GM18499 (cell line): ENCODE measurements around the gene PCNX1.
"Not testable (repeated sequence)": the region's sequence is repeated elsewhere in the genome, so short reads cannot be mapped to it uniquely, and the experiment has no call there.

Experiments used
- ATAC-seq: cut with Tn5 transposase; IDR thresholded peaks from one replicate; pipeline ENCODE4 v1.9.1; 2021; ENCODE audit warnings: moderate number of reproducible peaks; ENCODE audit not compliant: insufficient read depth, unreplicated experiment

PCNX1 gene

DNA sequence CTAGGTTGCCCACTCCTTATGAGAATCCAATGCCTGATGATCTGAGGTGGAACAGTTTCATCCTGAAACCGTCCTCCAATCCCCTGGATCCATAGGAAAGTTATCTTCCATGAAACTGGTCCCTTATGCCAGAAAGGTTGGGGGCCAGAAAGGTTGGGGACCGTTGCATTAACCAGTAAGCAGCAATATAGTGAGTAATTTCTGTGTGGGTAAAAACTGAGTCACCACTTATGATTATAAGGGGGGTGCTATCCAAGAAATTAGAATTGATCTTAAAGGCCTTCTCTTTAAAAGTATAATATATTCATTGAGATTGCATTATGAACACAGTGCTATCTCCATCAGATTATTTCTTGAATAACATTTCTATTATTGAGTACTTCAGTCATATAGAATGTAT is 97.2 kb downstream of the PCNX1 start:
- no peak for ATAC-seq

DNA sequence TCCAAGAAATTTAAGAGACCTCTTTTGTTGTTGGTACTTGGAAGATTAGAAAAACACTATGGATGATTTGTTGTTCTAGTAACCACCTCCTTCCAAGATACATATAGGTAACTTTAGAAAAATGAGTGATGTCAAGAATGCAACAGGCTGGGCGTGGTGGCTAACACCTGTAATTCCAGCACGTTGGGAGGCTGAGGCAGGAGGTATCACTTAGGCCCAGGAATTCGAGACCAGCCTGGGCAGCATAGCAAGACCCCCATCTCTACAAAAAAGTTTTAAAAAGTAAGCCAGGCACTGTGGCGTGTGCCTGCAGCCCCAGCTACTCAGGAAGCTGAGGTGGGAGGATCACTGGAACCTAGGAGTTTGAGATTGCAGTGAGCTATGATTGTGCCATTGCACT is 97.8 kb downstream of the PCNX1 start:
- no peak for ATAC-seq

DNA sequence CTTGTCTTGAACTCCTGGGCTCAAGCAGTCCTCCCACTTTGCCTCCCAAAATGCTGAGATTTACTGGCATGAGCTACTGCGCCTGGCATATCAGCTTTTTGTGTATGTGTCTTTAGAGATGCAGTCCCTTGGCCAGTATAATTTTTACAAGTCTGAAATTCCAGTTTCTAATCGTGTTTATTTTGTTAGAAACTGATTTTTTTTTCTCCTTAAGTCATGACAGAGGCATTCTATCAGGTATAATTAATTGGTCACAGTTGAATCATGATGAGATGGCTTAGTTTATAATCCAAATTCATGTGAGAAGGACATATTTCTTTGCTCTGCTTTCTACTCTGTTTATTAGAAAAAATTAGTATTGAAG is 98.9 kb downstream of the PCNX1 start:
- no peak for ATAC-seq

DNA sequence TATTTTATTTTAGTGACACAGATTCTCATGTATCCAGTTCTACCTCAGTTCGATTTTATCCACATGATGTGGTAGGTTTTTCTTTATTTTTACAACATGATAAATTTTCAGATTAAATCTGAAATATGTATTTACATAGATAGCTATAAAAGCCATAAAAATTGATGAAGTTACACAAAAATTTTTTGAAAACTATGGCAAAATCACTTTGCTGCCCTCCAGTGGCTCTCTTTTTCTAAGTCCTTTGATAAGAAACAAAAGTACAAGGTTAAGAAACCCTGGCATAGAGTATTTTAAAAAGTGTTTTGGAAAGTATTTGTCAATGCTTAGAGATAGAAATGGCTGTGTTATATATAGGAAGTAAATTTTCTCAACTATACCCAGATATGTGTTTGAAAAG is 104.2 kb downstream of the PCNX1 start:
- no peak for ATAC-seq

DNA sequence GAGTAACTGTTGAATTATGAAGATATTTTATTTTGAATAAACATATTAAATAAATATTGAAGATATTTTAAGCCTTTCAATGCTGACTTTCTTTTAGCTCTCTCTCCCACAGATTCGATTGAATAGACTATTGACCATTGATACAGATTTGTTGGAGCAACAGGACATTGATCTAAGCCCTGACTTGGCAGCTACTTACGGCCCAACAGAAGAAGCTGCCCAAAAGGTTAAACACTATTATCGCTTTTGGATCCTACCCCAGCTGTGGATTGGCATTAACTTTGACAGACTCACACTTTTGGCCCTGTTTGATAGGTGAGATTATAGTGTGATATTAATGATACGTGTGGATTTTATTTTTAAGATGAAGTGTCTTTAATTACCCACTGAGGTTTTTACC is 105.6 kb downstream of the PCNX1 start:
- no peak for ATAC-seq

DNA sequence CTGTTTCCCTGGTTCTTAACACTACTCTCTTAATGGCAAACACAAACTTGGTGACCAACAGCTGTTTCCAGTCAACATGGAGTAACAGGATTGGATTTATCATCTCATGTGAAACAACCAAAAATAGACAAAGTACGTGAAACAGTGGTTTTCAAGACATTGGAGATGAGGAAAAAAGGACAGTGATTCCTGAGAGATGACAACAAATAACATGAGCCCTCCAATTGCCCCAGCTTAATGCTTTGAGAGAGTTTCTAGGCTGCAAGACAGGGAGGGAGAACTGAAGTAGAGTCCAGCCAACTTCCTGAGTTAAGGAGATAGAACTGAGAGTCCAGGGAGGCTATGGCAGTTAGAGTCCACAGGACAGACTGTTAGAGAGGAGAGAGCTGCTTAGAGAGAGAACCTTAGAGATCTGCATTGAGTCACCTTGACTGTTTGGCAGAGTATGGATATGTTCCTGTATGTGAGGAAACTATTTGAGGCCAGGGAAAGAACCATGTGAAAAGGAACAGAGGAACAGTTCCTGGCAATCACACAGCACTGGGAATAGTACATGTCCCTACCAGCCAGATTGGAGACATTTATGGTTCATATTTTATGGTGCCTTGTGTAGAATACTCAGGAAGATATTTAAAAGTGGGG is 106.4 kb downstream of the PCNX1 start:
- no peak for ATAC-seq

DNA sequence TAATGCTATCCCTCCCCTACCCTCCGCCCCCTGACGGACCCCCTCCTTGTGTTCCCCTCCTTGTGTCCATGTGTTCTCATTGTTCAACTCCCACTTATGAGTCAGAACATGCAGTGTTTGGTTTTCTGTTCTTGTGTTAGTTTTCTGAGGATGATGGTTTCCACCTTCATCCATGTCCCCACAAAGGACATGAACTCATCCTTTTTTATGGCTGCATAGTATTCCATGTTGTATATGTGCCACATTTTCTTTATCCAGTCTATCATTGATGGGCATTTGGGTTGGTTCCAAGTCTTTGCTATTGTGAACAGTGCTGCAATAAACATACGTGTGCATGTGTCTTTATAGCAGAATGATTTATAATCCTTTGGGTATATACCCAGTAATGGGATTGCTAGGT is 112.7 kb downstream of the PCNX1 start:
- ATAC-seq, result not testable (repeated sequence)

DNA sequence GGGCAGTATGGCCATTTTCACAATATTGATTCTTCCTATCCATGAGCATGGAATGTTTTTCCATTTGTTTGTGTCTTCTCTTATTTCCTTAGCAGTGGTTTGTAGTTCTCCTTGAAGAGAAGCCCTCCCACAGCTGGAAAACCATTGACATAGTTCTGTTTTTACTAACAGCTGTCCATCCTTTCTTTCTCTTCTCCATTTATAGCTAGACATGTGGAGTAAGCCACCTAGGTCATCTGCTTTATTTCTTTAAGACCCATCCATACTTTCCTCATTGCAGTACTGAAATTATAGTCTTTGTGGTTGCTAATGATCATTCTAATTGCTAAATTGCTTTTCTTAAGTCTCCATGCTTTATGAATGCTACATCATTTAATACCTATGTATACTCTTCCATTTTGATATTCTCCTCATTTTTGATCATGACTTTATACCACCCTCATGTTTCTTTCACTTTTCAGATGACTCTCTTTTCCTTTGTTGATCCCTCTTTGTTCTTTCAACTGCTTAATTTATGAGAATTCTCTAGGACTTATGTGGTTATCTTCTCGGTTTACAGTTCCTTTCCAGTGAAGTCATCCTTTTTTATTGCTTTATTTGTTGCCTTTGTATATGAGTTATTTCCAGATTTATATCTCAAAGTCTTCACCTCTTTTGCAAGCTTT is 114.2 kb downstream of the PCNX1 start:
- ATAC-seq, result no peak

DNA sequence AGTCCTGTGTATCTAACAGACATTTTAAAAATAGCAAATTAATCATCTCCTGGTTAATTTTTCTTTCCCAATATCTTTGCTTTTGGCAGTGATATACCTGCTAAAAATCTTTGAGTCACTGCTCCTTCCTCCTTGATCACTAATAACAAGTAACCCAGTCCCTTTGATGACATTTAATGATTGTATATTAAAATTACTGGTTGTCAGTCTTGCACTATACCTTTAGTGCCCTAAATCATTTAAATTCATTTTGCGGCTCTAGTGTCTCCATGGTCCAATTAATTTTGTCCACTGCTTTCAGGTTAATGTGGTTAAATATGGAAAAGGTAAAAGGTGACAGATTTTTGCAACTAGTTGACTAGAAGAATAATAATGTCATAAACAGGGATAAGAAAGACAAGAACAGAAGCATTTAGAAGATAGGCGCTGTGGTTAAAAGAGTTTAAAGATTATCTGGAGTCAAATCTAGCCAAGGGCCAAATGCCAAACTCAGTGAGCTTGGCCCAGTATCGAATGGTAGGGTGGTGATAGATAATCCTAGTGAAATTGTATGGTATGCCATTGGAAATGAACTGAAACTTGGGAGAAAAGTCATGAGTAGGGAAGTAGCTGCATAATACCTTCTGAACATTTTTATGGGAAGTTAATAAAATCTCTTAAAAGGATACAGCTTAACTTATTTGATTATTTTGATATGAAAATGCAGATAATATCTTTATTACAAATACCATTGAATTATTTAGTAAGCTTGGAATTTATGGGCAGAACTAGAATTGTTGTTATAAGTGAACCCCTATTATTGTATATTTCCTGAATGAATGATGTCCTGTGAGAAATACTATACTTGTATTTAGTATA is 115.0 kb downstream of the PCNX1 start:
- no peak for ATAC-seq

DNA sequence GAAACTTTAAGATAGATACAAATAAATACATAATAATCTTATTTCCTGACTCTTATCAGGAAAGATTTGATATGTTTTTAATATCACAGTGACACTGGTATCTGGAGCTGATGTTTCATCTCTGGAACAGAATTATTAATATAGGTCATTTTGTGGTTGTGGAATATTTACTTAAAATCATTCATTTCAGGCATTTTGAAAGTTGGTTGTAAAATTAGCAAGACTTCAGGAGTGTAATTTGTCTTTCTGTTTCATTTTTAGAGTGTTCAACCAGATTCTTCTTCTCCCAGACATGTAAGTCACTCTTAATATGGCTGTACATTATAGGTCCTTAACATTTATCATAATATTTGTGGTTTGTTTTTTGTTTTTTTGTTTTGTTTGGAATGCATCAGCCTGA is 115.7 kb downstream of the PCNX1 start:
- no peak for ATAC-seq

DNA sequence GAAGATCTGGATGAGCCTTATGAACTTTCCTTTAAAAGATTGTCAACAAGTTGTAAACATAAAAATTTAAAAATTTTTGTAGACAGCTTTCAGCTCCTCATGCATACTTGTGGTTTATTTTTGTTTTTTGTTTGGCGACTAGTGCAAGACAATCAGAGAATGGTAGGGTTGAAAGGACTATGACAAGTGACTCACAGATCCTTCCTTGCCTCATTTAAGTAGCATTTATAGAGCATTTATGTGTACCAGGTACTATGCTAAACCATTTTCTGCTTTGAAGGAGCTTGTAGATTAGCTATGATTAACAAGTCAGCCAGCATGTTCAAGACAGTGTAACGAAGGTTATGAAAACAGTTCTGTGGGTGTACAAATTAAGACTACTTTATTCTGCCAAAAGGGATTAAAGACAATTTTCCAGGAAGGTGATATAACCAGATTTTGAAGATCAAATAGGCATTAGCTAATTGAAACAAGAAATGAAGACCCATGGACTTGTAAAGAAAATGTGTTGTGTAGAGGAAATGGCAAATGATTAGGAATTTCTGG is 122.0 kb downstream of the PCNX1 start:
- no peak for ATAC-seq

DNA sequence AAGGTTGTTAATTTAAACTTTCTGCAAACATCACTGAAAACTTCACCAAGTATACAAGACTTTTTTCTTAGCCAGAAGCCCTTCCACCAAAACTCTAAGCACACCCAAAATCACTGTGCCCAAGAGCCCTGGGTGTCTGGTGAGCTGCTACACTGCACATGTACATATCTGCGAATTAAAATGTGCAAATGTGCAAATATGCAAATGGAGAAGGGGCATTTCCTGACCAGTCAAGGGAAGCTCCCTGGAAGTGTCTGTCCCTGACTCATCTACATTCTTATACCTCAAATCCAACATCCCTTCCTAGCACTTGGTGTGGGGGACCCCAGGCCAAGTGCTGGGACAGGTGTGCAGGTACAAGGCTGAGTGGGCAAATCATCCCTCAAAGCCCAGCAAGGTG is 123.7 kb downstream of the PCNX1 start:
- no peak for ATAC-seq

DNA sequence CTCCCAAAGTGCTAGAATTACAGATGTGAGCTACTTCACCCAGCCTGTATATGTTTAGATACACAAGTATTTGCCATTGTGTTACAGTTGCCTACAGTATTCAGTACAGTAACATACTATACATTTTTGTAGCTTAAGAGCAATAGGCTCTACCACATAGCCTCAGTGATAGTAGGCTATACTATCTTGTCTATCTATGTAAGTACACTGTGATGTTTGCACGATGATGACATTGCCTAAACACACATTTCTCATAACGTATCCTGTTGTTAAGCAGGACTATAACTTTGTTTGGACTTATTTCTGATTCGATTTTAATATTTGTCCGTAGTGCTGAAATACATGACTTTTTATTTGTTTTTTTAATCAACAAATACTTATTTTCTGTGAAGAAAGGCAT is 129.2 kb downstream of the PCNX1 start:
- no peak for ATAC-seq

DNA sequence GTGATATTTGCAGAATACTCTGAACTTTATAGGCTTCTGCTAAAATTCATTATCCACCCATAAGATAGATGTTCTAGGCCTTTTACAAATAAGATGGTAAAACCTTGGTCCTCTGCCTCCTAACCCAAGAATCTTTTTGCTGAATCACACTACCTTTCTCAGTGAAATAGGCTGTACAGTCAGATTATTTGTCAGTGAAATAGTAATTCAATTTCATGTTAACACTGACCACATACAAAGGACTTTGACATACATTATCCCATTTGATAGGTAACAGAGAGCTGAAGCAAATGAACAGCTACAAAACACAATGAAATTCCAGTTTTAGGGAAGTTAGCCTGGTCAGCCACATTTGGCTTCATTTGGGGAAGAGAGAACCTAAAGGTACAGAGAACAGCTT is 141.1 kb downstream of the PCNX1 start:
- no peak for ATAC-seq

DNA sequence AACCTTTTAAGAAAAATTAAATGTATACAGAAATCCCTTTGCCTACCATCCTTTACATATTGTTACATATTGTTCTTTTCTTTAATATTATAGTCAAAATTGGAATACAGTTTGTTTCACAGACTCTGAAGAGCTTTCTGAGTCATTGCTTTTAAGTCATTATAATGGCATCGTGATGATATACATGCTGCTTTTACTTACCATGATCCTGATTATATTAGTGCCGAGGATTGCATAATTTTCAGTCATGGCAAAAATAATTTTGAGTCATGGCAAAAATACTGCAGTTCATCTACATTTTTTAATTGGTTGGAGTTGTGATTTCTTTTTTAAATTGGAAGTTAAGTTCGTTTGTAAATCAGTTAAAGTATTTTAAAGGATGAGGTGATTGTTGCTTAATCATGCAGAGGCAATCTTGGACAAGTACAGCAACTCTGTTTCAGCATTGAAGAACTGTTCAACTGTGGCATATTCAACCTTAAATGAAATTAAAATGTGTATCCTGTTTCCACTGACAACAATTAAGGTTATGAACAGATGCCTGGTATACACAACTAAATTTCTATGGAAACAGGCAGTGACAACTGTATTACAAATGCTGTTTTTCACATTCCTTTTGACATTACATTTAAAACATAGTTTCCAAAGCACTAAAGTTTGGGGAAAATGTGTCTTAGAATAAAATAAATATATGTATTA is 142.3 kb downstream of the PCNX1 start:
- ATAC-seq, result no peak

DNA sequence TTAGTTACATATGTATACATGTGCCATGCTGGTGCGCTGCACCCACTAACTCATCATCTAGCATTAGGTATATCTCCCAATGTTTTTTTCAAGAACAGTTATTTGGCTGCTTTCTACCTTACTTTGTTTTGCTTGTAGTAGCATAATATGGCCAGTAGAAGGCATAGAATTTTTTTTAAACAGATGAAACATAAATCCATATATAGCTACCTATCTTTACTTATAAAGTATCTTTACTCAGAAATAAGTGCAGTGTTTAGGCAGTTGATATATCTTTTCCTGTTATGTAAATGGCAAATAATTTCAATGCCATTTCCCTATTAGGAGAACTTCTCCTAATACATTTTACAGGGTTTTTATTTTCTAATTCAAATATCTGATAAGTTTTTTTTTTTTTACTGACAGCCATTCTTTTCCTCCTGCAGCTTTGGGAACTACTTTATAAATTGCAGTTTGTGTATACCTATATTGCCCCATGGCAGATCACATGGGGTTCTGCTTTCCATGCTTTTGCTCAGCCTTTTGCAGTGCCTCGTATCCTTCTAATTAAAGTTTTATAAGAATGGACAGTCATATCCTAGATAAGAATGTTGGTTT is 143.1 kb downstream of the PCNX1 start:
- no peak for ATAC-seq

DNA sequence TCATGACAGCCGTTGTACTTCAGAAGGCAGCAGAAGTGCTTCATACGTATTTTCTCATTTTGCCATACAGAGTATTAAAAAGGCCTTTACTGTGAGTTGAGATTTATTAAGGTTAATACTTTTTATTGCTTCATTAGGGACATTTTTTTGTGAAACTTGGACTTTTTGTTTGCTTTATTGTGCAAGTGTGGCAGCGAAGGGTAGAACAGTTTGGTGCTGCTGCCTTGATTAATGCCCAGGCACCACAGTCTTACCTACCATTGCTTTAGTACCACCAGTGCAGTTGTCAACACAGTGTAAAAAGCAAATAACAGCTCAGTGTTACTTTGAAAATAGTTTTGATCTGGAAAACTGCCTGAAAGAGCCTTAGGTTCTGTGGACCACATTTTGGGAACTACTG is 147.4 kb downstream of the PCNX1 start:
- no peak for ATAC-seq

DNA sequence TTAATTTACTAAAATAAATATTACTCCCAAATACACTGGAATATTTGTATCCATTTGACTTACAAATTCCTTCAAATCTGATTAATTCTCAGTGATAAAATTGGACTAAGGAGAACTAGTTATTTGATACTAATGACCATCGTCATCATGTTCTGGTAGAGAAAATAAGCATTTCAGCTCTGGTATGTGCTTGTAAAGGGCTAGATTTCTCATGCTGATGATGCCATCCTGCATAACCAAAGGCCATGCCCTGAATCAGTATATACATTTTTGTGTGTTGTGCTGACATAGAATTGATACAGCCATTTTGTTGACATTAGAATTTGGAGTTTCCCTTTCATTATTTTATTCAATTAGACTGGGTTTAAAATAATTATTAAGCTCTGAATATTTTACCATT is 148.9 kb downstream of the PCNX1 start:
- ATAC-seq, result no peak

DNA sequence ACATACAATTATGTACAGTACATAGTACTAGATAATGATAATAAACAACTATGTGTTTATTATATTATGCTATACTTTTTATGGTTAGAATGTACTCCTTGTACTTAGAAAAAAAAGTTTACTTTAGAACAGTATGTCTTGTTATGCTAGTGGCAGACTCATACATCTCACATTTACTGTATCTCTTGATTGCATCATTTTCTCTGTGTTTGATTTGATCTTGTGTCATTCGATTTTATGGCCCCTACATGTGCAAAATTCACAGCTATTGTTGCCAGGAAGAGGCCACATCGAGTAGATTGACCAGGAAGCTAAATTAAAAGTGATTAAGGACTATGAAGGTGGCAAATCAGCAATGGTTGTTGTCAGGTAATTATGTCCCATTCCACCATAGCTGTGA is 153.0 kb downstream of the PCNX1 start:
- ATAC-seq, result no peak

DNA sequence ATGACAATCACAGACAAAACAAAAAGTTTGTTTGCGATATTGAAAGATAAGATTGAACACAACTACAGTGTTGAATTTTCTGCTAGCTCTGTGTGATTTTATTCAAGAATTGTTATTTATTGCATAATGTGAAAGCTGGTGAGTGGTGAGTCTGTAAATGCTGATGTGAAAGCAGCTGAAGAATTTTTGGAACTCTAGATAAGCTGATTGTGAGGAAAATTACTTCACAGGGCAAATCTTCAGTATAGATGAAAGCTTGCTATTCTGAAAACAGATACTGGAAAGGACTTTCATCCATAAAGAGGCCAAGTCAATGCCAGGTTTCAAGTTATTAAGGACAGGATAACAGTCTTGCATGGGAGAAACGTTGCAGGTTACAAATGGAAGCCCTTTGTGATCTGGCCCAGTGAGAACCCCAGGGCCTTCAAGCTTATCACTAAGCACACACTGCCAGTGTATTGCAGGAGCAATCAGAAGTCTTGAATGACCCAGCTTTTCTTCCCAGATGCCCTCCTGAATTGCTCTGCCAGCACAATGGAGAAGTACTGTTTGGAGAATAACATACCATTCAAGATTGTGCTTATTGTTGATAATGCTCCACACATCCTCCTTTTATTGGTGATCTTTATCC is 153.7 kb downstream of the PCNX1 start:
- no peak for ATAC-seq
